ENCODE results near the gene STPG1.
"Not testable (repeated sequence)": the region's sequence is repeated elsewhere in the genome, so short reads cannot be mapped to it uniquely, and the experiment has no call there.

Gene STPG1

GRCh38 chr1:24413350-24414163 is at the start of gene STPG1:
Gene STPG1, minus strand, starts transcription at chr1:24413782. Its CDS starts 12,394 bp downstream, at chr1:24401388.
- peak; percentile 91 for DNase-seq

- DNase-seq, result not testable (repeated sequence)
These were observed 48.5 kb upstream of the STPG1 start for GRCh38 chr1:24462128-24462527.

- no peak for DNase-seq
These were observed 46.1 kb upstream of the STPG1 start for GRCh38 chr1:24459551-24460266.

- no peak for DNase-seq
These were observed 44.3 kb upstream of the STPG1 start for GRCh38 chr1:24457866-24458265.

GRCh38 chr1:24455272-24455671 is 41.7 kb upstream of the STPG1 start:
- DNase-seq, result no peak

GRCh38 chr1:24454673-24455072 is 41.1 kb upstream of the STPG1 start:
- no peak for DNase-seq

GRCh38 chr1:24452922-24453485 is 39.4 kb upstream of the STPG1 start:
- DNase-seq, result no peak

GRCh38 chr1:24451746-24452145 is 38.2 kb upstream of the STPG1 start:
- no peak for DNase-seq

GRCh38 chr1:24450857-24451397 is 37.3 kb upstream of the STPG1 start:
- DNase-seq, result no peak

GRCh38 chr1:24450316-24450715 is 36.7 kb upstream of the STPG1 start:
- no peak for DNase-seq

GRCh38 chr1:24446446-24446845 is 32.9 kb upstream of the STPG1 start:
- not testable (repeated sequence) for DNase-seq

GRCh38 chr1:24443241-24443656 is 29.7 kb upstream of the STPG1 start:
- DNase-seq, result no peak

GRCh38 chr1:24442764-24443163 is 29.2 kb upstream of the STPG1 start:
- DNase-seq, result no peak

GRCh38 chr1:24441996-24442668 is 28.6 kb upstream of the STPG1 start:
- DNase-seq, result no peak

- no peak for DNase-seq
These were observed 27.9 kb upstream of the STPG1 start for GRCh38 chr1:24441480-24441879.

GRCh38 chr1:24440436-24440835 is 26.9 kb upstream of the STPG1 start:
- DNase-seq, result no peak

- no peak for DNase-seq
These were observed 24.9 kb upstream of the STPG1 start for GRCh38 chr1:24438423-24438901.

GRCh38 chr1:24437631-24438396 is 24.2 kb upstream of the STPG1 start:
- DNase-seq, result no peak

GRCh38 chr1:24435782-24436365 is 22.3 kb upstream of the STPG1 start:
- no peak for DNase-seq

GRCh38 chr1:24427545-24427862 is 13.9 kb upstream of the STPG1 start:
- DNase-seq, result no peak

- DNase-seq, result no peak
These were observed 13.4 kb upstream of the STPG1 start for GRCh38 chr1:24426744-24427544.
